GM12864 (cell line): ENCODE results near the gene DOCK2.
"Not testable (repeated sequence)": the region's sequence is repeated elsewhere in the genome, so short reads cannot be mapped to it uniquely, and the experiment has no call there.

Source experiments
- DNase-seq: peaks from one replicate; pipeline ENCODE4 v3.0.0-alpha.2; 2011; ENCODE audit warnings: low read depth
- H3K4me3 ChIP-seq: 2 replicates; pipeline ENCODE4 v1.5.1; 2011; ENCODE audit warnings: mild to moderate bottlenecking, low read depth, low read length, control low read depth
- TF ChIP-seq, protein P1 (sequence below): IDR thresholded peaks from 2 replicates; pipeline ENCODE4 v1.5.1; 2011; ENCODE audit warnings: low read depth, mild to moderate bottlenecking, moderate library complexity, low read length, control low read depth, inconsistent platforms; ENCODE audit errors: missing control alignments

Gene DOCK2

DNA sequence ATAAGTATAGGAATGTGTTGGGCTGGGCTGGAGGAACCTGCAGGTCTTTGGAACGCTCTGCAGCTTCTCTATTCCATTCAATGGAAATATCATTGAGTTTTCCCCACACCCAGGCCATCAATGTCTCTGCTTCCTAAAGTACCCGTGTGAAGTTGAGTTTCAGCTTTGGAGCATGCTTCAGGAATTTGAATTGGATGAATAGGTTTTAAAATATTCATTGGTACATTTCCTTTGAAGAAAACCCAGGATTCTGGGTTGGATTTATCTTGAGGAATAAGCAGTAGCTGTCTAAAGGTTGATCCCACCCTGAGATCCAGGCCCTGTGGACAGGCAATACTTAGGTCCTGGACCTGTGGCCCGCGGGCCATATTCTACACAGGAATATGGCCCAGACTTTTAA lies 306.0 kb downstream of the DOCK2 start:
- TF ChIP-seq, protein P1, sequence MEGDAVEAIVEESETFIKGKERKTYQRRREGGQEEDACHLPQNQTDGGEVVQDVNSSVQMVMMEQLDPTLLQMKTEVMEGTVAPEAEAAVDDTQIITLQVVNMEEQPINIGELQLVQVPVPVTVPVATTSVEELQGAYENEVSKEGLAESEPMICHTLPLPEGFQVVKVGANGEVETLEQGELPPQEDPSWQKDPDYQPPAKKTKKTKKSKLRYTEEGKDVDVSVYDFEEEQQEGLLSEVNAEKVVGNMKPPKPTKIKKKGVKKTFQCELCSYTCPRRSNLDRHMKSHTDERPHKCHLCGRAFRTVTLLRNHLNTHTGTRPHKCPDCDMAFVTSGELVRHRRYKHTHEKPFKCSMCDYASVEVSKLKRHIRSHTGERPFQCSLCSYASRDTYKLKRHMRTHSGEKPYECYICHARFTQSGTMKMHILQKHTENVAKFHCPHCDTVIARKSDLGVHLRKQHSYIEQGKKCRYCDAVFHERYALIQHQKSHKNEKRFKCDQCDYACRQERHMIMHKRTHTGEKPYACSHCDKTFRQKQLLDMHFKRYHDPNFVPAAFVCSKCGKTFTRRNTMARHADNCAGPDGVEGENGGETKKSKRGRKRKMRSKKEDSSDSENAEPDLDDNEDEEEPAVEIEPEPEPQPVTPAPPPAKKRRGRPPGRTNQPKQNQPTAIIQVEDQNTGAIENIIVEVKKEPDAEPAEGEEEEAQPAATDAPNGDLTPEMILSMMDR, result no peak
- no peak for DNase-seq
- no peak overlapping the region for H3K4me3 ChIP-seq

DNA sequence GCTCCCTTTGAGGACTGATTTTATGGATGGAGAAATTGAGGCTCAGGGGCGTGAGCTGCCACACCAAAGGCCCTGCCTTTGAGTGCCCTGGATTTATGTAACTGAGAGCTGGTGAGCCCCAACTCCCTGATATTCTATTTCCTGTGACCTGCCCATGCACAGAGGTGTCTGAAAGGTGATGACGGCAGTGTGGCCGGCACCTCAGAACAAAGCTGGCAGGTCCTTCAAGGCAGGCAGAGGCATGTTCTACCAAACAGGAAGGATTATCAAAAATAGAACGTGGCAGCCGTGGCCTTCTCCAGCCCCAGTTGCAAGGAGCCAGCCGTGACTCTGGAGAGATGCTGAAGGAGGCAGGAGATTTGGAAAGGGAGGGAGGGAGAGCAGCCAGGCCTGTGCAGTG lies 307.0 kb downstream of the DOCK2 start:
- TF ChIP-seq, protein P1, result no peak

DNA sequence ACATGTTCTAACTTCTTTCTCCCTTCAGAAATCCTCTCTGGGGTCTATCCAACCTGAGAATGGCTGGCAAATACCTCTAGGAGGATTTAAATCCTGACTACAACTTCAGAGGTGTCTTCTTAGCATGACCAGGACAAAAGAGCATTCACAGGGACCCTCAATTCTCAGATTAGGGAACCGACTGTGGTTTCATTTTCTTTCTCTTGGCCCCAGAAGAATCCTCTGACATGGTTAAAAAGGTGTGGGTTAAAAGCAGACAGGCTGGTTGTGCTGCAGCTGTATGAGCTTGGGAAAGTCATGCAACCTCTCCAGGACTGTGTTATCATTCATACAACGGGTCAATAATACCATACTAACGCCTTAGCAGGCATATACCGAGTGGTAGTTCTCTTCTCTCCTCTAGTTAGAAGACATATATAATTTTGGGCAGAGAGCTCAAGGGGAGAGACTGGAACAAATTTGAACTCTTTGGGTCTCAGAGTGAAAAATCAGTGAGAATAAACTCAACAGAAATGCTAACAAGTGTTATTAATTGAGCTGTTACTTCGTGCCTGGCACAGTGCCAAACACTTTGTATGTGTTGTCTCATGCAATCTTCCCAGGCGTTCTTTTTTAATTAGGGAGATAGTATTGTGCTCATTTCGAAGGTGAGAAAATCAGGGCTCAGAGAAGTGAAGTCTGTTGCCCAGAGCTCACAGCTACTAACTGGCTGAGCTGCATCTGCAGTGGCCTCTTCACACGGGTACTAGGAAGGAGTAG lies 308.0 kb downstream of the DOCK2 start:
- no peak overlapping the region for H3K4me3 ChIP-seq
- DNase-seq, result no peak
- TF ChIP-seq, protein P1, result no peak

More for the DNA sequence above, 307.0 kb downstream of the DOCK2 start:
- no peak overlapping the region for H3K4me3 ChIP-seq
- DNase-seq, result no peak

DNA sequence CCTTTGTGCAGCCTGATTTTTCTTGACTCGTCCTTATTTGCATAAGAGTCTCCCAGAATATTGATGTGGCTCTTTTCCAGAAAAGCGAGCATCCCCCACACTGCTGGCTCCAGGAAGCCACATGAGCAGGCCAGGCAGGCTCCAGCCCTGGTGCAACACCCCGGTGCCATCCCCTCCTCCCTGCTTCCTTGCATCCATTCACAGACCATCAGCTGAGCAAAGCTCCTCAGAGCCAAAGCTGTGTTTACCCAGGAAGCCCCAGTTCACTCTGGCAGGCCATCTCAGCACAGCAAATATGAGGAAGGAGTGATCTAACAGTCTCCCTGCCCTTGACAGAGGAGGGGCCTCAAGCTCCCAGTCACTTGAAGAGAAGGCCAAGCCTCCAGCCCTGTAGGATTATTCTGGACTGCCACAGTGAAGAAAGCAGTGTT lies 308.8 kb downstream of the DOCK2 start:
- TF ChIP-seq, protein P1, result no peak
- H3K4me3 ChIP-seq, result no peak overlapping the region
- DNase-seq, result no peak

DNA sequence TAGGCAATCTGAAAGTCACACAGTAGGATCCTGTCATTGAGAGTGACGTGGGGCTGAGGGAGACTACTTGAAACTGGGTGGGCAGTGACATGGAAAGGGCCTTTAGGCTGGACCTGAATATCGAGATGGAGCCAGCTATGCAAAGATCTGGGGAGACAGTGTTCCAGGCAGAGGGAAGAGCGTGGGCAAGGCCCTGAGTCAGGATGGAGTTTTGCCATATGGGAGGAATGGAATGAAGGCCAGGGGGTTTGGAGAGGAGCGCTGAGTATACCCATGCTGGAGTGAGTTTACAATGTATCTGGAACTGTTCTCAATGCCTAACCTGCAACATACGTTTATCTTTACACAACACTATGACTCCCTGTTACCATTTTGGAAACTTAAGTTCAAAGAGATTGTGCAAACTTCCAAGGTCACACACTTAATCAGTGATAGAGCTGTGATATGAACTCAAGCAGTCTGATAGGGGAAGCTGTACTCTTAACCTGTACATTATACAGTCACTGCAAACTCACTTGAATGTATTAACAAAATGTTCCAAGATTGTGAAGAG lies 309.7 kb downstream of the DOCK2 start:
- TF ChIP-seq, protein P1, result no peak
- no peak for DNase-seq
- H3K4me3 ChIP-seq, result no peak overlapping the region

DNA sequence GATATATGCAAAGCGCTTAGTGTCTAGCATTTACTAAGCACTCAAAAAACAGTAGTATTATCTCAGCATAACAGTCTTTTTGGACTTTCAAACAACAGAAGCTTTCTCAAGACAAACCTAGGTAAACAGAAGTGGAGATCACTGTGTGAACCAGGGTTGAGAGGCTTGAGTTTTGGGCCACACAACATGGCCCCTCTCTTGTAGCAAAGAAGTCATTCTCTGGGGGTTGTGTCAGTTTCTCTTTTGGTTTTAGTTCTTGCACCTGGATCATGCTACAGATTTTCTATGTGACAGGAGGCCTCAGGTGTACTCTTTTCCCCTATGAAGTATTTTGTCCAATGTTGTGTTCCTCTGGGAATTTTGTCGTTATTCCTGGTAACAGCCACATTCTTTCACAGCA lies 313.3 kb downstream of the DOCK2 start:
- TF ChIP-seq, protein P1, result no peak
- no peak overlapping the region for H3K4me3 ChIP-seq
- DNase-seq, result no peak

DNA sequence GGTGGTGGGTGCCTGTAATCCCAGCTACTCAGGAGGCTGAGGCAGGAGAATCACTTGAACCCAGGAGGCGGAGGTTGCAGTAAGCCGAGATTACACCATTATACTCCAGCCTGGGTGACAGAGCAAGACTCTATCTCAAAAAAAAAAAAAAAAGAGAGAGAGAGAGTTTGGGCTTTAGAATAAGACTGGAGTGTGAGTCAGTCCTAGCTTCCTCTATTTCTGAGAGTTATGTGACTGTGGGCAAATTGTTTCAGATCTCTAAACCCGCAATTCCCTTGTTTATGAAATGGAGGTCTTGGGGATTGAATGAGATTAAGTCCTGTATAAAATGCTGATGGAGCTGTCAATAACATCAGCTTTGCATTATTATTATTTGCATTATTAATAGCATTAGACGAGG lies 316.1 kb downstream of the DOCK2 start:
- not testable (repeated sequence) for H3K4me3 ChIP-seq, DNase-seq
